ENCODE measurements around the gene MYADM. TPM values are rescaled to one million over a fixed set of nuclear protein-coding genes. Genes with fewer than 3 reads are reported as not detected.
"Not testable (repeated sequence)": the region's sequence is repeated elsewhere in the genome, so short reads cannot be mapped to it uniquely, and the experiment has no call there.

MYADM gene
- 10 to 100 TPM; 48.8 to 72.8 TPM for total RNA-seq

DNA sequence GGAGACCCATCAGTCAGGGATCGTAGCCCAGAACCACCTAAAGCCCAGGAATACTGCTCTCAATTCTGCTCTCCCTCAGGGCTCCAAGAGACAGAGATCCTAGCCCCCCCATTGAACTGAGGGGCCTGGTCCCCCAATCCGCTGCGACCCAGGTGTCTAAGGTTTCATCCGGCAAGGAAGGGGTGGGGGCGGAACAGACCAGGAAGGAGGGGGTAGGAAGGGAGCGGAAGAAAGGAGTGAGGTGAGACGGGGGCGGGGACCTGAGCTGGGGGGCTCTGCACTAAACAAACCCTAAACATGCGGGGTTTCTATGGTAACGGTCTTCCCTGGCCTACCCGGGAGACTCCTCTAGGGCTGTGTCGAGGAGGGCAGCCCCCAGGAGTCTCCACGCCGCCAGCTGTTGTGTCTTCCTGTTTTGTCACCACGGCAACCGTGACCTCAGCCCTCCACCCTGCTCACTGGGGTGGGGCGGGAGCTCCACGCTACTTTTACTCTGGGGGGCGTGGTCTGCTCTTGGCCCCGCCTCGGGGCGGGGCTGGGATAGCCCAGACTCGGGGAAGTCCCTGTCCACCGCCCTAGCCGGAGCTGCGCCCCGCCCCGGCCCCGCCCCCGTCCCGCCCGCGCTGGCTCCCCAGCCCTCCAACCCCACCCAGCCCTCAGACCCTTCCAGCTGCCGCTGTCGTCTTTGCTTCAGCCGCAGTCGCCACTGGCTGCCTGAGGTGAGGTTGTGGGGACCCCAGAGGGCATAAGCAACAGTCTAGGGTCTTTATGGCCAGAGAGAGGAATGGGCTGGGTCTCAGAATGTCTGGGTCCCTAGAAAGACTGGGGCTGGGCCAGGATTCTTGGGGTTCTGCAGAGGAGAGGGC lies at the start of gene MYADM:
MYADM (plus strand) TSS at position 659 of the 866 bp plus-strand sequence. CDS start 5,647 bp downstream, outside the sequence.
- Mint-ChIP-seq H3K4me3 (peak within 1 kb of the TSS; percentile 96), H3K9me3 (no peaks in the 10 kb centered on the region), H3K27ac (peak within 1 kb of the TSS; percentile 99), H3K27me3 (no peaks in the 10 kb centered on the region), H3K4me1 (peaks cover 17% of the 10 kb centered on the region), H3K36me3 (ENCODE audit: low read depth) (peaks cover 42% of the 10 kb centered on the region)
- peak; percentile 78 for ATAC-seq (replicated peaks)

DNA sequence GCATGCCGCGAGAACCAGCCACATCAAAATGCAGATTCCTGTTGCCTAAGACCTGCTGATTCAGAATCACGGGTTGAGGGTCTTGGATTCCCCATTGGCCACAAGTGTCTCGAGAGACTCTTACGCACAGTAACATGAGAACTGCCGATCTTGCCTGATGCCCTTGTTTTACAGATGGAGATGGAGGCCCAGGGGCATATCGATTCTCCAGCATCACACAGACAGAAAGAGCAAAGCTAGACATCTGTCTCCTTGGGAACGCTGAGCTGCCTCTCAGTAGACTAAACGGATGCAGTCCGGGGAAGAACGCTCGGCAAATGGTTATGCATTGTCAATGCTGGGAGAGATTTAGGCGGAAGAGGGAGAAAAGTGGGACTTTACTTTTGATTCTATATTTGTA lies 48.9 kb upstream of the MYADM start:
- no peaks in the 10 kb centered on the region for H3K36me3 Mint-ChIP-seq (ENCODE audit: low read depth)
- H3K27ac Mint-ChIP-seq = no peak overlapping the region
- no peaks in the 10 kb centered on the region for H3K9me3 Mint-ChIP-seq
- peaks cover 3% of the 10 kb centered on the region for H3K27me3 Mint-ChIP-seq
- no peak overlapping the region for H3K4me3 Mint-ChIP-seq
- H3K4me1 Mint-ChIP-seq = no peaks in the 10 kb centered on the region
- ATAC-seq (replicated peaks) = no peak

- Mint-ChIP-seq H3K4me1 (no peaks in the 10 kb centered on the region), H3K27me3 (peaks cover 11% of the 10 kb centered on the region), H3K27ac (no peak overlapping the region), H3K9me3 (no peaks in the 10 kb centered on the region), H3K36me3 (ENCODE audit: low read depth) (no peaks in the 10 kb centered on the region), H3K4me3 (no peak overlapping the region)
- ATAC-seq (replicated peaks) = no peak
Observed at GRCh38 chr19:53819861-53820260, 47.8 kb upstream of the MYADM start.

DNA sequence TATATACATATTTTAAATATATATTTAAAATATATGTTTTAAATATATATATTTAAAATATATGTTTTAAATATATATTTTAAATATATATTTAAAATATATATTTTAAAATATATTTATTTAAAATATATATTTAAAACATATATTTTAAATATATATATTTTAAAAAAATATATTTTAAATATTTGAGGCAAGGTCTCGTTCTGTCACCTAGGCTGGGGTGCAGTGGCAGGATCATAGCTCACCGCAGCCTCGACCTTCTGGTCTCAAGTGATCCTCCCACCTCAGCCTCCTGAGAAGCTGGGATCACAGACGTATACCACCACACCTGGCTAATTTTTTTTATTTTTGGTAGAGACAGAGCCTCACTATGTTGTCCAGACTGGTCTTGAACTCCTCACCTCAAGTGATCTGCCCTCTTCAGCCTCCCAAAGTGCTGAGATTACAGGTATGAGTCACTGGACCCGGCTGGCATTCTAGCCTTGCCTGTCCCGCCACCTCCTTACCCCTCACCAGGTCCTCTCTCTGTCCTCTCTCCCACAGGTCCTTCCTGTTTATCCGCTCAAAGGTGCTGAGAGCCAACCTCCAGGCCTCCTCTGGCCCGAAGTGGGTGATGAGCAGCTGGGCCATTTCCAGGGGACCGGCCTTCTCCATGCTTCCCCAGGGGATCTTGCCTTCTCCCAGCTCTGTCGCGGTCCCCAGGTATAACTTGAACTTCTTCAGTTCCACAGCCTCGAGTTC lies 44.1 kb upstream of the MYADM start:
- H3K36me3 Mint-ChIP-seq (ENCODE audit: low read depth) = no peaks in the 10 kb centered on the region
- H3K4me1 Mint-ChIP-seq = no peaks in the 10 kb centered on the region
- H3K27me3 Mint-ChIP-seq = peaks cover 19% of the 10 kb centered on the region
- H3K27ac Mint-ChIP-seq = no peak overlapping the region
- H3K4me3 Mint-ChIP-seq = no peak overlapping the region
- no peak for ATAC-seq (replicated peaks)
- no peaks in the 10 kb centered on the region for H3K9me3 Mint-ChIP-seq

DNA sequence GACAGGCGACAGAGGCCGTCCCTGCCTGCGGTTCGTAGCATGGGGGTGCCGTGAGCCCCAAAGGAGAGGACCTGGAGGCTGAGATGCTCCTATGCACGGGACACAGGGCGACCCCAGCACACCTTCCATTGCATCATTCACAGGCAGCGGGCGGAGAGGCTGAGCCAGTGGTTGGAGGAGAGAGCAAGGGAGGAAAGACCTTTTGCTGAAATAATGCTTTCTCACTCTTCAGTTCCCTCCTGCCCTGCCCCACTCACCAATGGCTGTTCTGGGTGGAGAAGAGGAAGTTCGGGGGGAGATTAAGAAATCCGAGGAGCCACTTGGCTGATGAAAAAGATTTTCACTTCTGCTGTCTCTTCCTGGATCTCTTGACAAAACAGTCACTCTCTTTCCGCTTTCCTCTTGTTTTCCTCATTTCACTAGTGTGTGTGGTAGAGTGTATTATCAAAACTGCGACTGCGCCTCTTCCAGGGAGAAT lies 43.5 kb upstream of the MYADM start, which contains the start of gene NLRP12:
NLRP12 (minus strand) TSS at position 181 of the 478 bp plus-strand sequence; CDS start at position 41, 140 bp downstream.
- ATAC-seq (replicated peaks) = no peak
- H3K27ac Mint-ChIP-seq = no peak within 1 kb of the TSS
- H3K36me3 Mint-ChIP-seq (ENCODE audit: low read depth) = no peaks in the 10 kb centered on the region
- H3K27me3 Mint-ChIP-seq = peaks cover 21% of the 10 kb centered on the region
- no peak within 1 kb of the TSS for H3K4me3 Mint-ChIP-seq
- no peaks in the 10 kb centered on the region for H3K9me3 Mint-ChIP-seq
- no peaks in the 10 kb centered on the region for H3K4me1 Mint-ChIP-seq

DNA sequence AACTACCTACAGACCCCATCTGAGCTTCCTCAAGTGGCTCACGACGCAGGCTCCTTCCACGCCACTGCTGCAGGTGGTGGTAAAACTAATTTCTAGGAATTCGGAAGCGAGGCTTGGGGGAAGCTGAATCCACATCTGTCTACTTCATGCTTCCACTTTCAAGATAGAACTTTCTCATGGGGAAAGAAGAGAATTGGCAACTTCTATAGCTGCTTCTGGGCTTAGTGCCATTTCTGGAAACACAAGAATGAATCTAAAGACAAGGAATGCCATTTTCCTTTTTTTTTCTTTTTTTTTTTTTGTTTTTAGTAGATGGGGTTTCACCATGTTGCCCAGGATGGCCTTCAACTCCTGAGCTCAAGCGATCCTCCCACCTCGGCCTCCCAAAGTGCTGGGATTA lies 40.8 kb upstream of the MYADM start:
- Mint-ChIP-seq H3K9me3 (no peaks in the 10 kb centered on the region), H3K27ac (no peak overlapping the region), H3K36me3 (ENCODE audit: low read depth) (no peaks in the 10 kb centered on the region), H3K27me3 (peaks cover 26% of the 10 kb centered on the region), H3K4me1 (no peaks in the 10 kb centered on the region), H3K4me3 (no peak overlapping the region)
- ATAC-seq (replicated peaks) = no peak

DNA sequence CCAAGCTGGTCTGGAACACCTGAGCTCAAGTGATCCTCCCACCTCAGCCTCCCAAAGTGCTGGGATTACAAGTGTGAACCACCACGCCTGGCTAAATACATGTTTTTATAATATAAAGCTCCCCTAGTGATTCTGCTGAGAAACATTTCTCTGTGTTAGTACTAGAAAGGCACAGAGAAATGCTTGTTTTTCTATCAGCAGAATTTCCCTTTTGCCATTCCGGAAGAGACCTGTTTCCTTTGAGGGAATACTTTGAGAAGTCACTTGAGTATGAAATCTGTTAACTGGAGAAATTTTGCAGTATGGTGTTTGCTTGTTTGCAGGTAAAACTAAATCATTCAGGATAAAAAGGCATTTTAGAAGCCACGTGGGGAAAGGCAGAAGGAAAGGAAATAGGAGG lies 39.2 kb upstream of the MYADM start:
- Mint-ChIP-seq H3K4me3 (no peak overlapping the region), H3K9me3 (no peaks in the 10 kb centered on the region)

GRCh38 chr19:53832861-53833260 lies 34.8 kb upstream of the MYADM start:
- not testable (repeated sequence) for ATAC-seq (replicated peaks); H3K36me3 Mint-ChIP-seq (ENCODE audit: low read depth); H3K27ac Mint-ChIP-seq; H3K9me3 Mint-ChIP-seq; H3K4me3 Mint-ChIP-seq; H3K4me1 Mint-ChIP-seq
- H3K27me3 Mint-ChIP-seq = peaks cover 38% of the 10 kb centered on the region

More for the DNA sequence above, 39.2 kb upstream of the MYADM start:
- Mint-ChIP-seq H3K27me3 (peaks cover 41% of the 10 kb centered on the region), H3K4me1 (no peaks in the 10 kb centered on the region), H3K27ac (no peak overlapping the region), H3K36me3 (ENCODE audit: low read depth) (no peaks in the 10 kb centered on the region)
- no peak for ATAC-seq (replicated peaks)

GRCh38 chr19:53838446-53838845 lies 29.2 kb upstream of the MYADM start:
- H3K4me1 Mint-ChIP-seq = not testable (repeated sequence)

DNA sequence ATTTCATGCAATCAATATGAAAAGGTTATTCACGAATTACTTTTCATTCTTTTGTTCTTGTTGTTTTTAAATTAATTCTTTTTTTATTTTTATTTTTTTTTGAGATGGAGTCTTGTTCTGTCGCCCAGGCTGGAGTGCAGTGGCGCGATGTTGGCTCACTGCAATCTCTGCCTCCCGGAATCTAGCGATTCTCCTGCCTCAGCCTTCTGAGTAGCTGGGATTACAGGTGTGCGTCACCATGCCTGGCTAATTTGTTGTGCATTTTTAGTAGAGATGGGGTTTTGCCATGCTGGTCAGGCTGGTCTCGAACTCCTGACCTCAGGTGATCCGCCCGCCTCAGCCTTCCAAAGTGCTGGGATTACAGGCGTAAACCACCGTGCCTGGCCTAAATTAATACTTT lies 27.4 kb upstream of the MYADM start:
- not testable (repeated sequence) for ATAC-seq (replicated peaks); H3K27me3 Mint-ChIP-seq; H3K4me3 Mint-ChIP-seq; H3K27ac Mint-ChIP-seq; H3K36me3 Mint-ChIP-seq (ENCODE audit: low read depth); H3K4me1 Mint-ChIP-seq; H3K9me3 Mint-ChIP-seq

More at GRCh38 chr19:53838446-53838845, 29.2 kb upstream of the MYADM start:
- not testable (repeated sequence) for ATAC-seq (replicated peaks); H3K27ac Mint-ChIP-seq; H3K36me3 Mint-ChIP-seq (ENCODE audit: low read depth); H3K9me3 Mint-ChIP-seq; H3K4me3 Mint-ChIP-seq
- H3K27me3 Mint-ChIP-seq = peaks cover 22% of the 10 kb centered on the region

DNA sequence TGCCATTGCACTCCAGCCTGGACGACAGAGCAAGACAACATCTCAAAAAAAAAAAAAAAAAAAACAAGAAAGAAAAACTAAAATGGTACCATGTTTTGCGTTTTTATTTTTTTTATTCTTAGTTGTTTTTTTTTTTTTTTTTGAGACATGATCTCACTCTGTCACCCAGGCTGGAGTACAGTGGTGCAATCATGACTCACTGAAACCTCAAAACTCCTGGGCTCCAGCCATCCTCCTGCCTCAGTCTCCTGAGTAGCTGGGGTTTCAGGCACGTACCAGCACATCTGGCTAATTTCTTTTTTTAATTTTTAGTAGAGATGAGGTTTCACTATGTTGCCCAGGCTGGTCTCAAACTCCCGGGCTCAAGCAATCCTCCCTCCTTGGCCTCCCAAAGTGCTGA lies 26.8 kb upstream of the MYADM start:
- H3K4me3 Mint-ChIP-seq; H3K4me1 Mint-ChIP-seq; H3K9me3 Mint-ChIP-seq; H3K27me3 Mint-ChIP-seq; H3K27ac Mint-ChIP-seq; H3K36me3 Mint-ChIP-seq (ENCODE audit: low read depth): not testable (repeated sequence)
- peak; percentile 42 for ATAC-seq (replicated peaks)

DNA sequence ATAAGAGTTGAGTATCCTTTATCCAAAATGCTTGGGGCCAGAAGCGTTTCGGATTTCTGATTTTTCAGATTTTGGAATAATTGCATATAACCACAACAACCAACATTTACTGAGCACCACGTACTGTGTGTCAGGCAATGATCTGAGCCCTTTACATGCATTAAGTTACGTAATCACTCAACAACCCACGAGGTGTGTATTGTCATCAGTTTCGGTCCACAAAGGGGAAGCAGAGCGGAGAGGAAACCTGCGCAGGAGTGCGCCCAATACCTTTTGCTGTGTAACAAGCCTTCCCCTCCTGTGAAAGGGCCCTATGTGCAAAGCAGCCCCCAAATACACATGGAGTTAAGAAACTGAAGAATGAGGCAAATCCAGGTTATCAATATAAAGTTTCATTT lies 22.8 kb upstream of the MYADM start:
- peaks cover 10% of the 10 kb centered on the region for H3K27me3 Mint-ChIP-seq
- peaks cover 5% of the 10 kb centered on the region for H3K4me1 Mint-ChIP-seq
- peak; percentile 37 for ATAC-seq (replicated peaks)
- no peaks in the 10 kb centered on the region for H3K9me3 Mint-ChIP-seq
- no peak overlapping the region for H3K4me3 Mint-ChIP-seq
- H3K36me3 Mint-ChIP-seq (ENCODE audit: low read depth) = no peaks in the 10 kb centered on the region
- no peak overlapping the region for H3K27ac Mint-ChIP-seq

DNA sequence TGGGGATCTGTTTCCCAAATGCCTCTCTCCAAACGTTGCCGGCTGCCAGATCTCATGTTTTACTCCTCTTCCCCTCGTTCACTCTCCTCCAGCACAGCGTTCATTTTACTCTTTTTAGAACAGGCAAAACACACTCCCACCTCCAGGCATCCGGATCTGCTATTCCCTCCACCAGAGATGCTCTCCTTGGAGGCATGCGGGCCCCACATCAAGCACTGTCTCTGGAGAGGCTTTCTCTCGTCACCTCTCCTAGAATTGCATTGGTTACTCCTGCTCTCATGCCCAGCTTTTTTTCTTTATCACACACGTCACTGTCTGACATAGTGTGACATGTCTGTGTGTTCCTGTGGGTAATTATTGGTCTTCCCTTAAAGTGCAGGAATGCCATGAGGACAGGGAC lies 20.1 kb upstream of the MYADM start:
- ATAC-seq (replicated peaks) = no peak
- peaks cover 13% of the 10 kb centered on the region for H3K27me3 Mint-ChIP-seq
- no peaks in the 10 kb centered on the region for H3K36me3 Mint-ChIP-seq (ENCODE audit: low read depth)
- peaks cover 6% of the 10 kb centered on the region for H3K4me1 Mint-ChIP-seq
- no peaks in the 10 kb centered on the region for H3K9me3 Mint-ChIP-seq
- H3K27ac Mint-ChIP-seq = no peak overlapping the region
- no peak overlapping the region for H3K4me3 Mint-ChIP-seq

GRCh38 chr19:53849237-53849676 lies 18.4 kb upstream of the MYADM start:
- Mint-ChIP-seq H3K27ac (no peak overlapping the region), H3K36me3 (ENCODE audit: low read depth) (no peaks in the 10 kb centered on the region), H3K4me1 (peaks cover 11% of the 10 kb centered on the region), H3K4me3 (no peak overlapping the region), H3K9me3 (no peaks in the 10 kb centered on the region), H3K27me3 (peaks cover 16% of the 10 kb centered on the region)
- ATAC-seq (replicated peaks) = no peak

- ATAC-seq (replicated peaks) = peak; percentile 59
- Mint-ChIP-seq H3K36me3 (ENCODE audit: low read depth) (no peaks in the 10 kb centered on the region), H3K27me3 (peaks cover 12% of the 10 kb centered on the region), H3K4me3 (no peak overlapping the region), H3K9me3 (no peaks in the 10 kb centered on the region), H3K4me1 (peaks cover 11% of the 10 kb centered on the region), H3K27ac (no peak overlapping the region)
Observed at GRCh38 chr19:53853707-53854106, 14.0 kb upstream of the MYADM start.
